ENCODE data around the gene SPATA31C2.
"Not testable (repeated sequence)": the region's sequence is repeated elsewhere in the genome, so short reads cannot be mapped to it uniquely, and the experiment has no call there.

SPATA31C2 gene

DNA sequence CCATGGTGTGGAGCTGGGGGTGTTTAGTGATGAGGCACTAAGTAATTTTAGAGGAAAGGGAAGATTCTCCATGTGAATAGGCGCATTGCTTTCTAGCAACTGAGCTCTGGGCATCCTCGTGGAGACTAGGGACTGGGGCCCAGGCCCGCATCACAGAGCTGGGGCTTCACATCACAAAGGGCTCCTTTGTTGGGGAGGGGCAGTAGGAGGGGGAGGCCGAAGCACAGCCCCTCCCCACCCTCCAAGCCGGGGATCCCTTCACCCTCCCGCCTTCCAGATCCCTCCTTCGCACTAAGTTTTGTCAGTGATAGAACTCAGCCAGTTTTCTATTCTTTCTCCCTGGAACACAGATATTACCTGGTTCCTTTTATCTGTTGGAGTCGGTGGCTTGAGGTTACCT is at the start of gene SPATA31C2:
Gene SPATA31C2, minus strand, starts transcription at position 101 of the 400 bp plus-strand sequence. Its CDS starts 29 bp downstream, at position 72.
- H3K27ac ChIP-seq (ENCODE audit: low read depth in 2 of 2, low read length in 2 of 2); H3K9me3 ChIP-seq (ENCODE audit: control insufficient read depth in 2 of 2, low read length in 2 of 2); H3K36me3 ChIP-seq (ENCODE audit: control insufficient read depth in 2 of 2, insufficient read depth in 2 of 2, low read length in 2 of 2); H3K27me3 ChIP-seq (ENCODE audit: control insufficient read depth in 2 of 2, insufficient read depth in 2 of 2, low read length in 2 of 2); H3K9ac ChIP-seq (ENCODE audit: low read depth in 1 of 2, low read length in 2 of 2); H3K4me1 ChIP-seq (ENCODE audit: control insufficient read depth in 2 of 2, insufficient read depth in 2 of 2, low read length in 2 of 2); H3K4me3 ChIP-seq (ENCODE audit: low read length in 2 of 2): not testable (repeated sequence)

DNA sequence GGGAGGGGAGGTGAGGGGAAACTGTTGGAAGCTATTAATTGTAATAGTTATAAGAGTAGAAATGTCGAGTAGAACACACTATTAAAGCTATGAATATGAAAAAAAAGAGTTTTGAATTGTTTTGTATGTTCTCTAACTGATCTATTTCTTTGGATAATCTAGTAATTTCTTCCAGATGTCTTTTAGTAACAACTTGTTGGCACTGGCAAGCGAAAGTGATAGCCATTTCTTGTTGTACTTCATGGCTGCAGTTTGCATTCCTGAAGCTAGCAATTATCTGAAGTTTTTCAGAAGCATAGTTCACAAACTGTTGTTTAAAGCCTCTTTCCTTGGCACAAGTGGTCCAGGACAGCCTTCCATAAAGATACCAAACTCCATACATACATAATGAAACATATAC is 49.4 kb upstream of the SPATA31C2 start:
- Histone ChIP-seq H3K9ac (ENCODE audit: low read depth in 1 of 2, low read length in 2 of 2) (no peak overlapping the region), H3K36me3 (ENCODE audit: control insufficient read depth in 2 of 2, insufficient read depth in 2 of 2, low read length in 2 of 2) (no peaks in the 10 kb centered on the region), H3K27ac (ENCODE audit: low read depth in 2 of 2, low read length in 2 of 2) (no peak overlapping the region), H3K4me3 (ENCODE audit: low read length in 2 of 2) (no peak overlapping the region), H3K27me3 (ENCODE audit: control insufficient read depth in 2 of 2, insufficient read depth in 2 of 2, low read length in 2 of 2) (no peaks in the 10 kb centered on the region), H3K4me1 (ENCODE audit: control insufficient read depth in 2 of 2, insufficient read depth in 2 of 2, low read length in 2 of 2) (no peaks in the 10 kb centered on the region), H3K9me3 (ENCODE audit: control insufficient read depth in 2 of 2, low read length in 2 of 2) (no peaks in the 10 kb centered on the region)

DNA sequence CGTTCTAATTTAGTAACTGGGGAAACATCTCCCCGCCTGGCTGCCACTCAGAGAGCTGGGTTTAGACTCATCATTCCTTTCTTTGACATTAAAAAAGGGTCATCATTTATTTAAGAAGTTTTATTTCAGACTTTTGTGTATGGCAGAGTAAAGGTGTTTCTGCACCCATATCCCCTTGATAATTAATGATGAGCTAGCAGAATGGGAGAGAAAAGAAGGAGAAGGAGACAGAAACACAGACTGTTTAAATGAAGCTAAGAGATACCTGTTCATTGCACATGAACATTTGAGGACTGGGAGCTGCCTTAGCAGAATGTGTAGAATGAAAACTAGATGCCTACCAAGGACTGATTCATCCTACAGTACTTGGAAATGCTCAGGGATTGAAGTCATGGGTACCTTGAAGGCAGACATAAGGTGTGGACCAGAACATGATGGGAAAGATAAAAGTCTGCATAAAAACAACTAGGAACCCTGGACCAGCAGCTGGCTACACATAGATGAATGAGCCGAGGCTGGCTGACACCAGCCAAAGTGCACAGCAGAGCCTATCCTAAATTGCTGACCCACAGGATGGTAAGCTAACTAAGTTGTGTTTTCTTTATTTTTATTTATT is 48.3 kb upstream of the SPATA31C2 start:
- Histone ChIP-seq H3K4me1 (ENCODE audit: control insufficient read depth in 2 of 2, insufficient read depth in 2 of 2, low read length in 2 of 2) (no peaks in the 10 kb centered on the region), H3K9me3 (ENCODE audit: control insufficient read depth in 2 of 2, low read length in 2 of 2) (no peaks in the 10 kb centered on the region), H3K27me3 (ENCODE audit: control insufficient read depth in 2 of 2, insufficient read depth in 2 of 2, low read length in 2 of 2) (no peaks in the 10 kb centered on the region), H3K27ac (ENCODE audit: low read depth in 2 of 2, low read length in 2 of 2) (no peak overlapping the region), H3K4me3 (ENCODE audit: low read length in 2 of 2) (no peak overlapping the region), H3K36me3 (ENCODE audit: control insufficient read depth in 2 of 2, insufficient read depth in 2 of 2, low read length in 2 of 2) (no peaks in the 10 kb centered on the region), H3K9ac (ENCODE audit: low read depth in 1 of 2, low read length in 2 of 2) (no peak overlapping the region)

DNA sequence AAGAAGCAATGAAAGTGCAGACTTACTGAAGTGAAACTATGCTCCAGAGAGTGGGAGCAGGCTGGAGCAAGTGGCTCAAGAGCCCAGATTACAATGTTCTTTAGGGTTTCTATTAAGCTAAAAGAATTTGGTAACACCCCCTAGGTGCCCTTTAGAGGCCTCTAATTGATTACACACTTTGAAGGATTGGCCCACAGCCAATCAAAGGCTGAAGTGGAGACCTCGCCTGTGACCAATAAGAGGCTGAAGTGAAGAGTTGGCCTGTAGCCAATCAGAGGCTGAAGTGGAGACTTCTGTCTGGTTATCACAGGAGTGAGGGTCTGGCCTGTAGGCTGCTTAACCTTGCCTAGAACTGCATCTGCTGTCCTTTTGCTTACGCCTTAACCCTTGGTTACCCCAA is 46.7 kb upstream of the SPATA31C2 start:
- Histone ChIP-seq H3K27ac (ENCODE audit: low read depth in 2 of 2, low read length in 2 of 2) (no peak overlapping the region), H3K4me3 (ENCODE audit: low read length in 2 of 2) (no peak overlapping the region), H3K27me3 (ENCODE audit: control insufficient read depth in 2 of 2, insufficient read depth in 2 of 2, low read length in 2 of 2) (no peaks in the 10 kb centered on the region), H3K36me3 (ENCODE audit: control insufficient read depth in 2 of 2, insufficient read depth in 2 of 2, low read length in 2 of 2) (no peaks in the 10 kb centered on the region), H3K9me3 (ENCODE audit: control insufficient read depth in 2 of 2, low read length in 2 of 2) (no peaks in the 10 kb centered on the region), H3K4me1 (ENCODE audit: control insufficient read depth in 2 of 2, insufficient read depth in 2 of 2, low read length in 2 of 2) (no peaks in the 10 kb centered on the region), H3K9ac (ENCODE audit: low read depth in 1 of 2, low read length in 2 of 2) (no peak overlapping the region)

DNA sequence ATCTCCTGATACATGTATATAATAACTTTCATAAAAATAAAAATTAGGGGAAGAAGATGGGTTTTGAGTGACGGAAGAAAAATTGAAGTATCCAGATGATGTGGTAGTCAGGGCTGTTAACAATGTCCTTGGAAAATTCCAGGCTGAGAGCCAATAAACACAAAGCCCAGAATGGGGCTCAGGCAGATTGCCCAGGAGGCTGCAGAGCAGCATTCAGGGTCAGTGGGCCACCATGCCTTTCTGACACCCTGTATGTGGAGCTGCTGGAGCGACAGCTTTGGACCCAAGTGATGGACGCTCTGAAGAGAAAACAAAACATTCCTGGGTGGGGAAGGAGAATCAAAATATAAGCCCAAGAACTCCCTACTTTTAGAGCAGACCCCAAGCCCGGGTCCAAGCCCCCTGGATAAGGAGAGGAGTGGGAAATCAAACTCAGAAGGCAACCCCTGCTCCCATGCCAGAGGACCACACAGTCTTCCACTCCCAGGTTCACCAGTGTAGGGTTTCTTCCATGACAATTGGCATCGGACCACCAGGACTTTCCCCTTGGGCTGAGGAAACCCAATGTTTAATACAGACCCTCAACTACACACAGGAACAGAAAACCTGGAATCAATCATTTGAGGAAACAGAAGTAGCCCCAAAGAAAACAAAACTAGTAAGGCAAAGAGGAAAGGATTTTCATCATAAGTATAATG is 45.7 kb upstream of the SPATA31C2 start:
- Histone ChIP-seq H3K27me3 (ENCODE audit: control insufficient read depth in 2 of 2, insufficient read depth in 2 of 2, low read length in 2 of 2) (no peaks in the 10 kb centered on the region), H3K36me3 (ENCODE audit: control insufficient read depth in 2 of 2, insufficient read depth in 2 of 2, low read length in 2 of 2) (no peaks in the 10 kb centered on the region), H3K4me1 (ENCODE audit: control insufficient read depth in 2 of 2, insufficient read depth in 2 of 2, low read length in 2 of 2) (peaks cover 0 to 2% of the 10 kb centered on the region in 2 donors), H3K27ac (ENCODE audit: low read depth in 2 of 2, low read length in 2 of 2) (no peak overlapping the region), H3K9me3 (ENCODE audit: control insufficient read depth in 2 of 2, low read length in 2 of 2) (no peaks in the 10 kb centered on the region), H3K9ac (ENCODE audit: low read depth in 1 of 2, low read length in 2 of 2) (no peak overlapping the region), H3K4me3 (ENCODE audit: low read length in 2 of 2) (no peak overlapping the region)

DNA sequence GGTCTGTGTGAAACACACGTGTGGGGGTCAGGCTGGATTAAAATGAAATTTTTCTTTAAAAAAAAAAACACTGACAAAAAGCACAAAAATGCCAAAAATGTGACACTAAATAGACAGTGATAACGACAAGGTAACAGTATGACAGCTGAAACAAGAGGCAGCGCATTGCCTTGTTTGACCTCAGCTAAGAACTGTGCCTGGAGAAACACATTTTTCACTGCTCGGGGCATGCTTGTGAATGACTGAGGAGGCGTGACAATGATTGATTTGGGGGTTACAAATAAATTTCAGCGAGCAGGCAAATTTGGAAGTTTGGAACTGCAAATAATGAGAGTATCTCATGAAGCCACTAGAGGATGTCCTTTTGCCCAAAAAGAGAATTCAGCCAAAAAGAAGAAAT is 44.2 kb upstream of the SPATA31C2 start:
- Histone ChIP-seq H3K36me3 (ENCODE audit: control insufficient read depth in 2 of 2, insufficient read depth in 2 of 2, low read length in 2 of 2) (no peaks in the 10 kb centered on the region), H3K9me3 (ENCODE audit: control insufficient read depth in 2 of 2, low read length in 2 of 2) (no peaks in the 10 kb centered on the region), H3K4me3 (ENCODE audit: low read length in 2 of 2) (no peak overlapping the region), H3K27me3 (ENCODE audit: control insufficient read depth in 2 of 2, insufficient read depth in 2 of 2, low read length in 2 of 2) (no peaks in the 10 kb centered on the region), H3K9ac (ENCODE audit: low read depth in 1 of 2, low read length in 2 of 2) (no peak overlapping the region), H3K4me1 (ENCODE audit: control insufficient read depth in 2 of 2, insufficient read depth in 2 of 2, low read length in 2 of 2) (peaks cover 0 to 2% of the 10 kb centered on the region in 2 donors), H3K27ac (ENCODE audit: low read depth in 2 of 2, low read length in 2 of 2) (no peak overlapping the region)

DNA sequence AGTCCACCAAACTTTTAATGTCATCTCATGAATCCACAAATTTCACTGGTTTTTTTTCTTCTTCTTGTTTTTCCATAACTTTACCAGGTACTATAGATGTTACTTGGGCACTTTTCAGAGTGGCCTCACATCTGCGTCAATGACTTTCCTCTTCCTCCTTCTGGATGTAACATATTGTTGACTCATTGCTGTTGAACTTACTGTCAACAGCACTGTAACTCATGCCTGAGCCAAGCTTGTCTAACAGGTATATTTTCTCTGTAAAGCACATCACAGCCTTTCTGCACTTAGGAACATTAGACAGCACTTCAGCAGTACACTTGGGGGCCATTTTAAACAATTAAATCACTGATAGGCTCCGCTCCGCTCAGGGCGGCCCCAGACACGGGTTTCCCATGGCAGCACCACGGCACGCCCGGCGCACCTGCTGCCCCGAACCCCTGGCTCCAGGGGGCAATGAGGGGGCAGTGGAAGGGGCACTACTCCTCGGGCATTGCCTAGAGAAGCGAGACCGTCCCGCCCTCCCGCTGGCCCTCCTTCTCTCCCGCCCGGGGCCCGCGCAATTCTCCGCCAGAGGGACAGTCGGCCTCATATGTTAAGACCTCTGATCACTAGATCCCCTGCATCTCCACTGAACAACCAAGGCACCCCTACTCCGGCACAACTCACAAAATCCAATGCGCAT is 41.9 kb upstream of the SPATA31C2 start:
- H3K4me3 ChIP-seq (ENCODE audit: low read length in 2 of 2): no peak overlapping the region
- no peaks in the 10 kb centered on the region for H3K27me3 ChIP-seq (ENCODE audit: control insufficient read depth in 2 of 2, insufficient read depth in 2 of 2, low read length in 2 of 2)
- no peak overlapping the region for H3K27ac ChIP-seq (ENCODE audit: low read depth in 2 of 2, low read length in 2 of 2)
- H3K4me1 ChIP-seq (ENCODE audit: control insufficient read depth in 2 of 2, insufficient read depth in 2 of 2, low read length in 2 of 2): peaks cover 0 to 2% of the 10 kb centered on the region in 2 donors
- no peaks in the 10 kb centered on the region for H3K9me3 ChIP-seq (ENCODE audit: control insufficient read depth in 2 of 2, low read length in 2 of 2)
- H3K9ac ChIP-seq (ENCODE audit: low read depth in 1 of 2, low read length in 2 of 2): no peak overlapping the region
- no peaks in the 10 kb centered on the region for H3K36me3 ChIP-seq (ENCODE audit: control insufficient read depth in 2 of 2, insufficient read depth in 2 of 2, low read length in 2 of 2)

DNA sequence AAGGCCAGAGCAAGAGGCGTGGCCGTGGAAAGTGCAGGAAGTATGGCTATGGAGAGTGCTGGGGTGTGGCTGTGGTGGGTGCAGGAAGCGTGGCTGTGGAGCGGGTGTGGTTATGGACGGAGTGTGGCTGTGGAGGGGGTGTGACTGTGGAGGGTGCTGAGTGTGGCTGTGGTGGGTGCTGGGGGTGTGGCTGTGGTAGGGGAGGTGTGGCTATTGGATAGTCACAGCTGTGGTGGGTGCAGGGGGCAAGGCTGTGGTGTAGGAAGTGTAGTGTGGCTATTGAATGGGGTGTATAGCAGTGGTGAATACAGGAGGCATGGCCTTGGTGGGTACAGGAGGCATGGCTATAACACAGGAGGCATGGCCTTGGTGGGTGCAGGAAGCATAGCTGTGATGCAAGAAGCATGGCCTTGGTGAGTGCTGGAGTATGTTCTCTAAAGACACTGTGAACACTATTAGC is 40.8 kb upstream of the SPATA31C2 start:
- Histone ChIP-seq H3K9me3 (ENCODE audit: control insufficient read depth in 2 of 2, low read length in 2 of 2) (no peaks in the 10 kb centered on the region), H3K4me1 (ENCODE audit: control insufficient read depth in 2 of 2, insufficient read depth in 2 of 2, low read length in 2 of 2) (peaks cover 0 to 2% of the 10 kb centered on the region in 2 donors), H3K36me3 (ENCODE audit: control insufficient read depth in 2 of 2, insufficient read depth in 2 of 2, low read length in 2 of 2) (no peaks in the 10 kb centered on the region), H3K27ac (ENCODE audit: low read depth in 2 of 2, low read length in 2 of 2) (no peak overlapping the region), H3K27me3 (ENCODE audit: control insufficient read depth in 2 of 2, insufficient read depth in 2 of 2, low read length in 2 of 2) (no peaks in the 10 kb centered on the region), H3K9ac (ENCODE audit: low read depth in 1 of 2, low read length in 2 of 2) (no peak overlapping the region), H3K4me3 (ENCODE audit: low read length in 2 of 2) (no peak overlapping the region)

DNA sequence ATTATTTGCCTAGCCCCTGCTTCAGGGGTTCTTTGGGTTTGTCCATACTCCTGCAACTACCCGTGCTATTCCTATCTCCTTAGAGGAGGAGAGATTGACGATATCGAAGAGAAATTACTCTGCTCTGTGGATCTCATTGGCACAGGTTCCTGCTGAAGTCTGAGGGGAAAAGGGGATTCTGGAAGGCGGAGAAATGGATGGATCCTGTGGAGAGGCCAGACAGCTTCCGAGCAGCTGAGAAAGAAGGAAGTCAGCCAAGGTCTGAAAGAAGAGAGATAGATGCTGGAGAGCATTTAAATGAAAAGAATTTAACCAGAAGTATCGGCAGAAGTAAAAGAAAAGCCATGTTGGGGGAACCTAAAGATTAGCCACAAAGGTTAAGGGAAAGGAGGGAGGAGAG is 40.4 kb upstream of the SPATA31C2 start:
- H3K27ac ChIP-seq (ENCODE audit: low read depth in 2 of 2, low read length in 2 of 2): no peak overlapping the region
- no peak overlapping the region for H3K9ac ChIP-seq (ENCODE audit: low read depth in 1 of 2, low read length in 2 of 2)
- no peaks in the 10 kb centered on the region for H3K27me3 ChIP-seq (ENCODE audit: control insufficient read depth in 2 of 2, insufficient read depth in 2 of 2, low read length in 2 of 2)
- no peaks in the 10 kb centered on the region for H3K9me3 ChIP-seq (ENCODE audit: control insufficient read depth in 2 of 2, low read length in 2 of 2)
- no peak overlapping the region for H3K4me3 ChIP-seq (ENCODE audit: low read length in 2 of 2)
- H3K4me1 ChIP-seq (ENCODE audit: control insufficient read depth in 2 of 2, insufficient read depth in 2 of 2, low read length in 2 of 2): peaks cover 0 to 2% of the 10 kb centered on the region in 2 donors
- H3K36me3 ChIP-seq (ENCODE audit: control insufficient read depth in 2 of 2, insufficient read depth in 2 of 2, low read length in 2 of 2): no peaks in the 10 kb centered on the region

DNA sequence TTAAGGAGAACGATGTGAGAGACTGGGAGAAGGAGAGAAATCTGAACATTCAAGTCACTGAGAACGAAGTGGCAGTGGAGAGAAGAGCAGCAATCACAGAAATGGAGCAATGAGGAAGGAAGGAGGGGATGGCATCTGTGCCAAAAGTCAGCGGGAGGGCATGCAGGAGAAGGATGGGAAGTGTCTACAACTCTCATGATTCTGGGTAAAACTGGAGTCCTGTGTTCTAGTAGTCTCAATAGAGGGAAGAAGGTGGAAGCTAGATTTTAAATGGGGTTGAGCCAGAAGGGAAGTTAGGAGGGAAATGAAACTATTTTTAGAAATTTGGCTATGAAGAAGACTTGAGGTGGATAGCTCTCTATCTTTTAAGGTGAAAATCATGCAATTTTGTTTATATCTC is 39.1 kb upstream of the SPATA31C2 start:
- Histone ChIP-seq H3K36me3 (ENCODE audit: control insufficient read depth in 2 of 2, insufficient read depth in 2 of 2, low read length in 2 of 2) (no peaks in the 10 kb centered on the region), H3K9me3 (ENCODE audit: control insufficient read depth in 2 of 2, low read length in 2 of 2) (no peaks in the 10 kb centered on the region), H3K27me3 (ENCODE audit: control insufficient read depth in 2 of 2, insufficient read depth in 2 of 2, low read length in 2 of 2) (no peaks in the 10 kb centered on the region), H3K9ac (ENCODE audit: low read depth in 1 of 2, low read length in 2 of 2) (no peak overlapping the region), H3K27ac (ENCODE audit: low read depth in 2 of 2, low read length in 2 of 2) (no peak overlapping the region), H3K4me1 (ENCODE audit: control insufficient read depth in 2 of 2, insufficient read depth in 2 of 2, low read length in 2 of 2) (peaks cover 0 to 2% of the 10 kb centered on the region in 2 donors), H3K4me3 (ENCODE audit: low read length in 2 of 2) (no peak overlapping the region)

All from mucosa of rectum (tissue), 2 donors.